G401 (cell line): Measurements from ENCODE around the gene CUX1. TPM values are rescaled to one million over a fixed set of nuclear protein-coding genes. Genes with fewer than 3 reads are reported as not detected.
"Not testable (repeated sequence)": the region's sequence is repeated elsewhere in the genome, so short reads cannot be mapped to it uniquely, and the experiment has no call there.

Experiments
- DNase-seq: peaks from one replicate; pipeline ENCODE4 v3.0.0-alpha.2; 2015; ENCODE audit warnings: low spot score
- in situ Hi-C: cut with HindIII; loops from 2 replicates; pipeline ENCODE4 v1.10.0; 2016; ENCODE audit warnings: low sequenced_read_pairs, mixed read lengths
- total RNA-seq: library from RNA; depleted of rRNA; stranded (reverse); fragments of >200 nt; shearing (Covaris generic); gene quantifications from 2 replicates; pipeline ENCODE4 v1.2.3, GENCODE V29; 2014

Gene CUX1
- total RNA-seq, 1 experiment from 2014 or later = 23.2 TPM

- DNase-seq = no peak
- in situ Hi-C loops = no loop called here
These were observed 297.8 kb downstream of the CUX1 start for GRCh38 chr7:102115181-102115580.

DNA sequence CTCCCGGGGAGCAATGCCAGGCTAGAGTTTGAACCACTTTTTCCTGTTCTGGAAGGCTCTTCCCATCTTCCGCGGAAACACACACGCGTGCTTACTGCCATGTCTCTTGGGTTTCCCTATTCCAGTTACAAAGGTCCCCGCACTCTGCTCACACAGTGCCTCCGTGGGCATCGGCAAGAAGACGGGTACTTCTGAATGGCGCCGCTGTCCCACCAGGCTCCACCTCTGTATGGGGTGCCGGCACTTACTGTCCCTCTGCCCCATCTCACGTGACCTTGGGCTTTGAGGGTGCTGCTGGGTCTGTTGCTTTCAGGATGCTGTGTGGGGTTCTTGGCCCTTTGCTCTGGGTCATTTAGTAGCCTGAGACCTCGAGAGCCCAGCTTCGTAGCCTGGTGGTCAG is 298.5 kb downstream of the CUX1 start:
- no peak for DNase-seq
- in situ Hi-C loops = no loop called here

DNA sequence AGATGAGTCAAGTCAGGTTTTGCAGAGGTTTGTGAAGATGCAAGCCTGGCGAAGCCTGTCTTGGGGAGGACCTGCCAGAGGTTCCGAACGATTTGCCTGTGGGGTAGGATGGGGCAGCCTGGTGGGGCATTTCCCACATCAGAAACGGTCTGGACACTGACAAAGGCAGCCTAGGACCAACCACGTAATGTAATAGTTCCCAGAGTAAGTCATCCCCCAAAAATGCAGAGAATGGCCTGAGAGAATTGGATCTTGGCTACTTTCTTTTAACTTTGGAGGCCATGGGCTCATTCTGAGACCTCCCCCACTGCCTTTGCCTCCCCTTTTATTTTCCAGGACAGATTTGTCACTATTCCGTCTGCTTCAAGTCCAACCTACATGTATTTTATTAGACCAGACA is 300.3 kb downstream of the CUX1 start:
- in situ Hi-C loops = no loop called here
- DNase-seq = no peak

DNA sequence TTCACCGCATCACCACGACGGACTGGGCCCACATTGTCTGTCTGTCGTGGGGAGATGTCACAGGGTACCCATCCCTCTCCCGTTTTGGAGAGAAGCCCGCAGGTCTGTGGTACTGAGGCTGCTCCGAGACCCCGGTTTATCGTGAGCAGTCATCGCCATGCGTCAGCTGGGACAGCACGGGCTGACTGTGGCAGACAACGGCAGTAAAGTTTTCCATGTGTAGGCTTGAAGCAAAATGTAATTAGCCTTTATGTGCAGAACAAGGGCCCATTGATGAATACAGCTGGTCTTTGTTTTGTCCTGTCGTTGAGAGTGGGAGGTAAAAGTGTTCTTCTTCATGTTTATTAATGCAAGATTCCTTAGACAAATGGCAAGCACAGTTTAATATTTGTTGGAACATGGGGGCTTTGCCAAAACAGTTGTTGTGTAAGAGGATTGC is 301.8 kb downstream of the CUX1 start:
- in situ Hi-C loops = no loop called here
- no peak for DNase-seq

DNA sequence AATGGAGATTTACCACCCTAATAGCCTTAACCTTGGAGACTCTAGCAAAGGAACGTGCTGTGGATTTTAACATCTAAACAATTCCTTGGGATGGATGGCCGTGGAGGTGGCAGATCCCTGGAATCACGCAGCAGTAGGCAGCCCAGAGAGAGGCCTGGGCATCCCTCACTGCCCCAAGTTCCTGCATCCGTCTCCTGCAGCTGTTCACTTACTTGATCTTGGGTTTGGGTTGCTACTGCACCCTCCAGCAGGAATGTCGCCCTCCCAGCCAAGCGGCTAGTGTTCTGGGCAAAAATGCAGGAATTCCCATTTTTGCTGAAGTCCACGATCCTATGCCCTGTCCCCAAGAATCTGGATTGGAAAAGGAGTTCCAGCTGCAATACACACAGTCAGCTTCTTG is 302.5 kb downstream of the CUX1 start:
- in situ Hi-C loops = no loop called here

DNA sequence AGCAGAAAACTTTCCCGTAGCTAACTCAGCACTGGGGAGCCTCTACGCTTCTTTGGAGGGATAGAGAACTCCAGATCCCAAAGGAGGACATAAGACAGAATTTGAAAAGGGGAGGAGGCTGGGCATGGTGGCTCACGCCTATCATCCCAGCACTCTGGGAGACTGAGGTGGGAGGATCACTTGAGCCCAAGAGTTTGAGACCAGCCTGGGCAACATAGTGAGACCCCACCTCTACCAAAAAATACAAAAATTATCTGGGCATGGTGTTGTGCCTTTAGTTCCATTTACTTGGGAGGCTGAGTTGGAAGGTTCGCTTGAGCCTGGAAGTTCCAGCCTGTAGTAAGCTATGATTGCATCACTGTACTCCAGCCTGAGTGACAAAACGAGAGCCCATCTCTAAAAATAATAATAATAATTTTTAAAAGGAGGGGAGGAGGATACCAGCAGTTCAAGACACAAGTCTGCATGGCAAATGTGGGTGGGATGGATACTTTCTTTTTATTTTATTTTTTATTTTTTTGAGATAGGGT is 303.3 kb downstream of the CUX1 start:
- in situ Hi-C loops = no loop called here
- no peak for DNase-seq

More for the DNA sequence above, 302.5 kb downstream of the CUX1 start:
- no peak for DNase-seq

DNA sequence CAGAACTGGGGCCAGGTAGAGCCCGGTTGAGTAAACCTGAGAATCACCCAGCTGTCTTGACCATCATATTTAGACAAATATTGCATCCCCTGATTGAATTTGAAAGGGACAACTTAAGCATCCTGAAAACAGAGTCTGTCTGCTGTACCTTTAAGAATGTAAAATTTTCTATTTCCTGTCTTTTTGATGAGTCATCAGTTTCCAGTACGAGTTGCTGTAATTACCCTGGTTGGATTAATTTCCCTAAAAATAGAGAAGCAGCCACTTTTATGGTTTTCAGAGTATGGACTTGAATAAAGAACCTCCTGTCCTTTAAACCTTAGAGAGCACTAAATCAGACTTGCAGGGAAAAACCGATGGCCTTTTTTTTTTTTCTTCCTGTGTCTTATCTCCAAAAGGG is 304.6 kb downstream of the CUX1 start:
- in situ Hi-C loops = no loop called here

GRCh38 chr7:102125127-102125596 is 307.7 kb downstream of the CUX1 start:
- DNase-seq = peak; percentile 71
- in situ Hi-C loops = no loop called here

More for the DNA sequence above, 304.6 kb downstream of the CUX1 start:
- no peak for DNase-seq

DNA sequence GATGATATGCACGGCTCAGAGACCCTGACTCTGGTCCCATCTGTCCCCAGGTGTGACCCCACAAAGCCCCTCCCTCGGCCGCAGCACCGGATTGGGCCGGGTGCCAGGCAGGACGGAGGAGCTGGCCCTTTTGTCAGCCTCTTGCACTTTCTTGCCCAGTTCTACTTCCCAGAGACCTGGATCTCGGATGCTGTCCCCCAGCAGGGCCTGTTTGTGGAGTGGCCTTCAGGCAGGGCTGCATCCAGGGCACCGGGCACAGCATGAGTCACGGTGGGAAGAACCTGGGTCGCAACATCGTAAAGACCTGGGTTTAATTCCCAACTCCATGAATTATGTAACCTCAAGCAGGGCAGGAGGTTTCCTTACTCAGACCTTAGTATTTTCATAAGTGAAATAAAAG is 310.9 kb downstream of the CUX1 start:
- DNase-seq = no peak
- in situ Hi-C loops = no loop called here

- DNase-seq = peak; percentile 50
- in situ Hi-C loops = no loop called here
These were observed 312.4 kb downstream of the CUX1 start for GRCh38 chr7:102129636-102130370.

DNA sequence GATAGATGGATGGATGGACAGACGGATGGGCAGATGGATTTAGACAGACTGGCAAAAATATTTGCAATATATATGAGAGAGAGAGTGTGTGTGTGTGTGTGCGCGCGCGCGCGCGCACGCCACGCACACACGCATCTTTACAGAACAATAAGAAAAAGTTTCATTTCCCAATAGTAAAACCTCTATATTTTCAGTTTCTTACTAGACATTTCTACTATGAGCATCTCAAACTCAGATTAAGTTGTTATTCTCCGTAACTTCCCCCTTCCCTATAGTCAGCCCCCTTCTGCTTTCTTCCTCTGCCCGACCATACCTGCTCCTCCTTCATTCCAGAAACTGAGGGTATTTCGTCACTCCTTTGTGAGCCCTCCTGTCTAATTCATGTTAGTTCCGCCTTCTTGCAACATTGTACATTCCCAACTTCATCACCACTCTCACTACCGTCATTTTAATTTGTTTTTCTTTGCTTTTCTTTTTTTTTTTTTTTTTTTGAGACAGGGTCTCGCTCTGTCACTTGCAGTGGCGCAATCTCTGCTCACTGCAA is 314.9 kb downstream of the CUX1 start:
- DNase-seq = no peak
- in situ Hi-C loops = no loop called here

DNA sequence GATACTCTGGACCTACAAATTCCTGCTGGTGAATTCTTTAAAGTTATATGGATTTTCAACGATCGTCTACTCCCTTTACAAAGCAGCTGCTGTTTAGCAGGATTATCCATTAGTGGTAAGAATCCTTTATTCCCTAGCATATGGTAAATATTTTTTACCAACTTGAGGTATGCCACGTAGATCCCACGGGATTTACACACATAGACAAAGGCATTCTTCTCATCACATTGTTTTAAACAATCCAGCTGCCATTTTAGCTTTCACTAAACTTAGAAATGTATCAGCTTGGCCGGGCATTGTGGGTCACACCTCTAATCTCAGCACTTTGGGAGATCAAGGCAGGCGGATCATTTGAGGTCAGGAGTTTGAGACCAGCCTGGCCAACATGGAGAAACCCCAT is 321.2 kb downstream of the CUX1 start:
- no peak for DNase-seq
- in situ Hi-C loops = no loop called here

GRCh38 chr7:102140952-102141370 is 323.5 kb downstream of the CUX1 start:
- DNase-seq = no peak
- in situ Hi-C loops = no loop called here

GRCh38 chr7:102142433-102142832 is 325.0 kb downstream of the CUX1 start:
- in situ Hi-C loops, DNase-seq: not testable (repeated sequence)

GRCh38 chr7:102146122-102146521 is 328.7 kb downstream of the CUX1 start:
- in situ Hi-C loops = no loop called here

GRCh38 chr7:102147008-102147407 is 329.6 kb downstream of the CUX1 start:
- in situ Hi-C loops = no loop called here
- peak; percentile 19 for DNase-seq

More at GRCh38 chr7:102146122-102146521, 328.7 kb downstream of the CUX1 start:
- DNase-seq = peak; percentile 37

DNA sequence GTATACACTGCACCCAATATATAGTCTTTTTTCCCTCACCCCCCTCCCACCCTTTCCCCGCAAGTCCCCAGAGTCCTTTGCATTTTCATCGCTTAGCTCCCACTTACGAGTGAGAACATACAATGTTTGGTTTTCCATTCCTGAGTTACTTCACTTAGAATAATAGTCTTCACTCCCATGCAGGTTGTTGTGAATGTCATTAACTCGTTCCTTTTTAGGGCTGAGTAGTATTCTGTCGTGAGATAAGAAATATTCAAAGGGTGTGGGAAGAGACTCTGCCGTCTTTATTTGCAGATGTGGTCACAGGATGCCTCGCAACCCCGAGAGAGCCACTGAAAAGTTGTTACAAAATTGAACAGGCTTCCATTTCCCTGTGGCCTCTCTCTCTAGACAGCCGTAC is 331.4 kb downstream of the CUX1 start:
- no peak for DNase-seq
- in situ Hi-C loops = no loop called here

GRCh38 chr7:102149416-102149815 is 332.0 kb downstream of the CUX1 start:
- in situ Hi-C loops = no loop called here
- no peak for DNase-seq

DNA sequence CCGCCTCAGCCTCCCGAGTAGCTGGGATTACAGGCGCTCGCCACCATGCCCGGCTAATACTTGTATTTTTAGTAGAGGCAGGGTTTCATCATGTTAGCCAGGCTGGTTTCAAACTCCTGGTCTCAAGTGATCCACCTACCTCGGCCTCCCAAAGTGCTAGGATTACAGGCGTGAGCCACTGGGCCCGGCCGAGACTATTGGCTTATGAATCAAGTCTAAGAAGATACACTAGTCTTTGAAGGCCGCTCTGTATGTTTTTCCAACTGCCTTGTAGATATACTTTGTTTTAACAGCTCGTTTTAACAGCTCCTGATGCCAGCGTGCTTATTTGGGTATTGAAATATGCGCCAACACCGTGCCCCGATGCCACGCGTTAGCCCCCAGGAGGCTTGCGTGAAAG is 332.8 kb downstream of the CUX1 start:
- no peak for DNase-seq
- in situ Hi-C loops = no loop called here
